Activated CD8-positive, alpha-beta T cell treated with anti-CD3 and anti-CD28 coated beads for 36 hours (primary cell): ENCODE results near the gene HIBADH. TPM values are rescaled to one million over a fixed set of nuclear protein-coding genes. Genes with fewer than 3 reads are reported as not detected.
A peak's percentile ranks its signal among the peaks of the same experiment; 100 is the strongest.

Experiments used
- ATAC-seq: fragments of 200-7000 bp; cut with Tn5 transposase; one replicate; pipeline ENCODE4 v1.10.0; 2021; ENCODE audit warnings: mild to moderate bottlenecking, moderate library complexity
- CTCF ChIA-PET: fragments of 350-600 bp; sonication (Branson Sonifier 250); formaldehyde crosslinking; loops from one replicate; lab custom pipeline; 2021; ENCODE audit warnings: antibody characterized with exemption; lab: Charles Lee
- POLR2A ChIA-PET: fragments of 350-600 bp; sonication (Branson Sonifier 250); formaldehyde crosslinking; loops from one replicate; lab custom pipeline; 2021; ENCODE audit warnings: antibody characterized with exemption; lab: Charles Lee
- DNase-seq: peaks from one replicate; pipeline ENCODE4 v3.0.0-alpha.2; 2020
- H3K27ac Mint-ChIP-seq: one replicate; pipeline ENCODE4 v1.8.0; 2021; ENCODE audit warnings: mild to moderate bottlenecking, mixed read lengths
- H3K27me3 Mint-ChIP-seq: one replicate; pipeline ENCODE4 v1.8.0; 2021; ENCODE audit warnings: mixed read lengths
- H3K36me3 Mint-ChIP-seq: one replicate; pipeline ENCODE4 v1.8.0; 2021; ENCODE audit warnings: low read depth, mixed read lengths
- H3K4me1 Mint-ChIP-seq: one replicate; pipeline ENCODE4 v1.8.0; 2021; ENCODE audit warnings: low read depth, mixed read lengths
- H3K4me3 Mint-ChIP-seq: one replicate; pipeline ENCODE4 v1.8.0; 2021; ENCODE audit warnings: mild to moderate bottlenecking, moderate library complexity, mixed read lengths
- H3K9me3 Mint-ChIP-seq: one replicate; pipeline ENCODE4 v1.8.0; 2021; ENCODE audit warnings: mixed read lengths
- CTCF ChIP-seq: fragments of 200-600 bp; IDR thresholded peaks from one replicate; pipeline ENCODE4 v1.8.0; 2022; ENCODE audit warnings: antibody characterized with exemption, mild to moderate bottlenecking
- intact Hi-C: fragments of 100-400 bp; cut with micrococcal nuclease; formaldehyde crosslinking; loops from one replicate; pipeline ENCODE4 v1.10.0; 2022
- total RNA-seq, 2 experiments: library from RNA; stranded (reverse); gene quantifications; one replicate each; pipeline ENCODE4 v1.2.3, GENCODE V29; 2021

The HIBADH gene
- total RNA-seq, 2 experiments from 2014 or later: 20.7 to 20.9 TPM

GRCh38 chr7:27634671-27635493 is 27.8 kb downstream of the HIBADH start:
- no peak overlapping the region for H3K4me3 Mint-ChIP-seq
- intact Hi-C loops: no loop called here
- peaks cover 4% of the 10 kb centered on the region for H3K9me3 Mint-ChIP-seq
- ATAC-seq: no peak
- peaks cover 27% of the 10 kb centered on the region for H3K4me1 Mint-ChIP-seq
- no peaks in the 10 kb centered on the region for H3K27me3 Mint-ChIP-seq
- H3K36me3 Mint-ChIP-seq: peaks cover 17% of the 10 kb centered on the region
- CTCF ChIA-PET: interaction anchor here (1.3 kb wide), 2 partner anchors 32 to 553 kb away, joined by 3 read pairs; no protein-coding TSS in a partner anchor
- no peak for TF ChIP-seq CTCF
- peak overlapping the region; percentile 27 for H3K27ac Mint-ChIP-seq
- DNase-seq: no peak
- POLR2A ChIA-PET: no interaction called here

GRCh38 chr7:27633062-27633461 is 29.6 kb downstream of the HIBADH start:
- Mint-ChIP-seq H3K36me3 (peaks cover 11% of the 10 kb centered on the region), H3K27me3 (no peaks in the 10 kb centered on the region), H3K4me1 (peaks cover 23% of the 10 kb centered on the region), H3K4me3 (no peak overlapping the region), H3K27ac (no peak overlapping the region), H3K9me3 (no peaks in the 10 kb centered on the region)
- DNase-seq (no peak), ATAC-seq (no peak)
- CTCF ChIA-PET: interaction anchor here (1.4 kb wide), 1 partner anchor 14 kb away, joined by 3 read pairs; no protein-coding TSS in a partner anchor
- POLR2A ChIA-PET: no interaction called here
- intact Hi-C loops: no loop called here
- TF ChIP-seq CTCF: no peak

- no peak for TF ChIP-seq CTCF
- intact Hi-C loops: no loop called here
- Mint-ChIP-seq H3K27me3 (no peaks in the 10 kb centered on the region), H3K36me3 (peaks cover 14% of the 10 kb centered on the region), H3K27ac (no peak overlapping the region), H3K9me3 (no peaks in the 10 kb centered on the region), H3K4me3 (no peak overlapping the region), H3K4me1 (peaks cover 18% of the 10 kb centered on the region)
- POLR2A ChIA-PET: no interaction called here
- DNase-seq (no peak), ATAC-seq (no peak)
- CTCF ChIA-PET: interaction anchor here (1.1 kb wide), 1 partner anchor 12 kb away, joined by 3 read pairs; no protein-coding TSS in a partner anchor
These were observed 31.3 kb downstream of the HIBADH start for GRCh38 chr7:27631391-27631790.

GRCh38 chr7:27627146-27627545 is 35.5 kb downstream of the HIBADH start:
- ATAC-seq (no peak), DNase-seq (no peak)
- no peak overlapping the region for H3K4me3 Mint-ChIP-seq
- POLR2A ChIA-PET: no interaction called here
- intact Hi-C loops: no loop called here
- H3K27ac Mint-ChIP-seq: no peak overlapping the region
- H3K9me3 Mint-ChIP-seq: peaks cover 16% of the 10 kb centered on the region
- no peak for TF ChIP-seq CTCF
- H3K27me3 Mint-ChIP-seq: no peaks in the 10 kb centered on the region
- peaks cover 35% of the 10 kb centered on the region for H3K36me3 Mint-ChIP-seq
- CTCF ChIA-PET: no interaction called here
- no peaks in the 10 kb centered on the region for H3K4me1 Mint-ChIP-seq

GRCh38 chr7:27619492-27619891 is 43.2 kb downstream of the HIBADH start:
- no peak overlapping the region for H3K27ac Mint-ChIP-seq
- ChIA-PET CTCF (interaction anchor here (1.0 kb wide), 1 partner anchor 13 kb away, joined by 3 read pairs; no protein-coding TSS in a partner anchor), POLR2A (no interaction called here)
- ATAC-seq (no peak), DNase-seq (no peak)
- peaks cover 58% of the 10 kb centered on the region for H3K36me3 Mint-ChIP-seq
- no peak for TF ChIP-seq CTCF
- H3K4me3 Mint-ChIP-seq: no peak overlapping the region
- peaks cover 37% of the 10 kb centered on the region for H3K9me3 Mint-ChIP-seq
- intact Hi-C loops: no loop called here
- H3K27me3 Mint-ChIP-seq: no peaks in the 10 kb centered on the region
- H3K4me1 Mint-ChIP-seq: no peaks in the 10 kb centered on the region
